Measurements from ENCODE around the gene TMPRSS6. TPM values are rescaled to one million over a fixed set of nuclear protein-coding genes. Genes with fewer than 3 reads are reported as not detected.
A peak's percentile ranks its signal among the peaks of the same experiment; 100 is the strongest.

The TMPRSS6 gene
- polyA plus RNA-seq, 3 donors = not detected

DNA sequence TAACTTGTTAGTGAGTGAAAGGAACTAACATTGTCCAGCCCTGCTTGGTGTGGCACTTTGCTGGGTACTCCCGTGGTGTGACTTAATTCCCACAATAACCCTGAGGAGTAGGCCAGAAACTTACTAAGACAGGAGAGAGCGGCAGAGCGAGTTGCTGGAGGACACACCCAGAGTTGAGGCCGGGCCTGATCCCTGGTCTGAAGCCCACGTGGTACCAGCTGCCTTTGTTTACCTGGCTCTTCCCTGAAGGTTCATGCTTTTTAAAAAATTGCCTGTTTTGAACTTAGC is 89.4 kb downstream of the TMPRSS6 start:
- Histone ChIP-seq H3K4me3 (replicated peaks in 1 of 3; ENCODE audit: low read depth in 2 of 3, low read length in 3 of 3) (peak overlapping the region; percentile 71 to 96 (median 90)), H3K27ac (ENCODE audit: low read depth in 1 of 2, low read length in 2 of 2) (peak overlapping the region; percentile 23 to 84), H3K9me3 (replicated peaks in 1 of 2; ENCODE audit: control insufficient read depth in 1 of 2, insufficient read depth in 1 of 2, low read length in 2 of 2) (no peaks in the 10 kb centered on the region), H4K20me1 (ENCODE audit: insufficient read depth, low read length) (peaks cover 28% of the 10 kb centered on the region), H3K36me3 (replicated peaks in 1 of 2; ENCODE audit: control insufficient read depth in 1 of 2, insufficient read depth in 2 of 2, low read length in 2 of 2) (peaks cover 8 to 20% of the 10 kb centered on the region in 2 donors), H2AFZ (ENCODE audit: insufficient read depth, low read depth, low read length, poor library complexity, severe bottlenecking) (peak overlapping the region; percentile 99), H3K4me2 (replicated peaks; ENCODE audit: extremely low read depth, low read length, poor library complexity, severe bottlenecking) (peak overlapping the region; percentile 97), H3K9ac (ENCODE audit: insufficient read depth, low read length, poor library complexity, severe bottlenecking) (peak overlapping the region; percentile 84), H3K4me1 (ENCODE audit: control insufficient read depth in 1 of 2, insufficient read depth in 2 of 2, low read length in 2 of 2) (peaks cover 24 to 29% of the 10 kb centered on the region in 2 donors), H3K27me3 (ENCODE audit: control insufficient read depth in 2 of 2, insufficient read depth in 2 of 2, low read length in 2 of 2) (no peaks in the 10 kb centered on the region), H3K79me2 (ENCODE audit: insufficient read depth, low read length) (peaks cover 34% of the 10 kb centered on the region)
- WGBS (ENCODE audit: insufficient coverage) = 0% methylated on average over 5 of the region's 5 CpGs
- Mint-ChIP-seq H3K9me3 (no peaks in the 10 kb centered on the region), H3K27me3 (ENCODE audit: low read depth in 3 of 3) (peaks cover 0 to 1% (median 1%) of the 10 kb centered on the region in 3 donors), H3K4me1 (peaks cover 41% of the 10 kb centered on the region), H3K4me3 (peak overlapping the region; percentile 92 to 95), H3K27ac (peak overlapping the region in 6 of 7 donors; percentile 66 to 95 (median 87)), H3K36me3 (peaks cover 13 to 27% of the 10 kb centered on the region in 2 donors)
- intact Hi-C loops (cut with micrococcal nuclease) = no loop called here
- TF ChIP-seq, protein P1, sequence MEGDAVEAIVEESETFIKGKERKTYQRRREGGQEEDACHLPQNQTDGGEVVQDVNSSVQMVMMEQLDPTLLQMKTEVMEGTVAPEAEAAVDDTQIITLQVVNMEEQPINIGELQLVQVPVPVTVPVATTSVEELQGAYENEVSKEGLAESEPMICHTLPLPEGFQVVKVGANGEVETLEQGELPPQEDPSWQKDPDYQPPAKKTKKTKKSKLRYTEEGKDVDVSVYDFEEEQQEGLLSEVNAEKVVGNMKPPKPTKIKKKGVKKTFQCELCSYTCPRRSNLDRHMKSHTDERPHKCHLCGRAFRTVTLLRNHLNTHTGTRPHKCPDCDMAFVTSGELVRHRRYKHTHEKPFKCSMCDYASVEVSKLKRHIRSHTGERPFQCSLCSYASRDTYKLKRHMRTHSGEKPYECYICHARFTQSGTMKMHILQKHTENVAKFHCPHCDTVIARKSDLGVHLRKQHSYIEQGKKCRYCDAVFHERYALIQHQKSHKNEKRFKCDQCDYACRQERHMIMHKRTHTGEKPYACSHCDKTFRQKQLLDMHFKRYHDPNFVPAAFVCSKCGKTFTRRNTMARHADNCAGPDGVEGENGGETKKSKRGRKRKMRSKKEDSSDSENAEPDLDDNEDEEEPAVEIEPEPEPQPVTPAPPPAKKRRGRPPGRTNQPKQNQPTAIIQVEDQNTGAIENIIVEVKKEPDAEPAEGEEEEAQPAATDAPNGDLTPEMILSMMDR (IDR thresholded peaks at IDR 0.05) = no peak
- DNase-seq = peak in 2 of 3 donors; percentile 19

DNA sequence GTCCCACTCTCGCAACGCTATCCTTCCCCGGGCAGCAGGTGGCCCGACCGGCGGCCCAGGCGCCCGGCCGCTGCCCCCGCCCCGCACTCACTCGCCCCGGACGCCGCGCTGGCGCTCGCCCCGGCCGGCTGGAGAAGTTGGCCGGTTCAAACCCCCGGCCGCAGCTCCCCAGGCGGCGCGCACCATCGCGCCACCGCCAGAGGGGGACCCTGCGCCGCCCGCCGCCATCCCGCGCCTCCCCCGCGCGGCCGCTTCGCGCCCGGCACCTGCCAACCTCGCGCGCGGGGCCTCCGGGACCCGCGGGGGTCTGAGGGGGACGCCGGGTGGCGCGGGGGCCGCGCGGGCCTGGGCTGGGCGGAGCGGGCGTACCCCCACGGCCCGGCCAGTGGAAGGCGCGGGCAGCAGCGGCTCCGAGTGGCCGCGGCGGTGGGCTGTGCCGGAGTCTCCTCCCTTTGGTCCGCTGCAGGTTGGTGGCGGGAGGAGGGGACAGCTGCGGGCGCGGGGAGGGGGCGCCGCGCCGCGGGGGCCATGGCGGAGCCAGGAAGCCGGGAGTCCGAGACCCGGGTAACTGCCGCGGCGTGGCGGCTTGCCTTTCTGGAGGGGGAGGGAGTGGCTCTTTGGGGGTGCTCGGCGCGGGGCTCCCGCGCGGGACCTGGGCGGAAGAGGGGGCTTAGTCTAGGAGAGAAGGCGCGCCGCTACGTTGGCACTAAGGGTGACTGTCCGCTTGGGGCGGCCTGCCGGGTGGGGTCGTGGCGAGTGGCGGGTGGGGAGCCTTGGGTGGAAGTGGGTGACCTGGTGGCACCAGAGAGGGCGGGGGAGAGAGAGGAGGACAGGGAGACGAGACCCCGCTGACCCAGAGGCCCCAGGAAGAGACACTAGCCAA is 90.0 kb downstream of the TMPRSS6 start, which contains the start of the genes MPST and TST:
TSS of gene MPST (plus strand) at position 434 of the 883 bp plus-strand sequence. CDS start at position 529, 95 bp downstream.
TSS of gene TST (minus strand) at position 139 of the 883 bp plus-strand sequence. CDS start 715 bp downstream, outside the sequence.
- peaks cover 2 to 14% of the 10 kb centered on the region in 2 donors for H3K36me3 ChIP-seq (replicated peaks in 1 of 2; ENCODE audit: control insufficient read depth in 1 of 2, insufficient read depth in 2 of 2, low read length in 2 of 2)
- Mint-ChIP-seq H3K4me1 (peaks cover 41% of the 10 kb centered on the region), H3K9me3 (no peaks in the 10 kb centered on the region), H3K27me3 (ENCODE audit: low read depth in 3 of 3) (peaks cover 0 to 3% (median 1%) of the 10 kb centered on the region in 3 donors), H3K36me3 (peaks cover 9 to 21% of the 10 kb centered on the region in 2 donors), H3K4me3 (peak within 1 kb of the TSS; percentile 92 to 95), H3K27ac (peak within 1 kb of the TSS; percentile 66 to 95 (median 87))
- TF ChIP-seq, protein P1 (IDR thresholded peaks at IDR 0.05) = no peak
- under 1% methylated on average over 93 of the region's 107 CpGs for WGBS (ENCODE audit: insufficient coverage)
- H3K27me3 ChIP-seq (ENCODE audit: control insufficient read depth in 2 of 2, insufficient read depth in 2 of 2, low read length in 2 of 2) = no peaks in the 10 kb centered on the region
- H3K9ac ChIP-seq (ENCODE audit: insufficient read depth, low read length, poor library complexity, severe bottlenecking) = peak within 1 kb of the TSS; percentile 84
- intact Hi-C loops (cut with micrococcal nuclease) = no loop called here
- H2AFZ ChIP-seq (ENCODE audit: insufficient read depth, low read depth, low read length, poor library complexity, severe bottlenecking) = peak within 1 kb of the TSS; percentile 99
- H3K4me3 ChIP-seq (replicated peaks in 1 of 3; ENCODE audit: low read depth in 2 of 3, low read length in 3 of 3) = peak within 1 kb of the TSS; percentile 76 to 96 (median 90)
- peaks cover 24 to 29% of the 10 kb centered on the region in 2 donors for H3K4me1 ChIP-seq (ENCODE audit: control insufficient read depth in 1 of 2, insufficient read depth in 2 of 2, low read length in 2 of 2)
- peak within 1 kb of the TSS; percentile 97 for H3K4me2 ChIP-seq (replicated peaks; ENCODE audit: extremely low read depth, low read length, poor library complexity, severe bottlenecking)
- peak; percentile 50 to 62 (median 56) for DNase-seq
- no peaks in the 10 kb centered on the region for H3K9me3 ChIP-seq (replicated peaks in 1 of 2; ENCODE audit: control insufficient read depth in 1 of 2, insufficient read depth in 1 of 2, low read length in 2 of 2)
- H3K27ac ChIP-seq (ENCODE audit: low read depth in 1 of 2, low read length in 2 of 2) = peak within 1 kb of the TSS; percentile 23 to 84
- H4K20me1 ChIP-seq (ENCODE audit: insufficient read depth, low read length) = peaks cover 28% of the 10 kb centered on the region
- peaks cover 34% of the 10 kb centered on the region for H3K79me2 ChIP-seq (ENCODE audit: insufficient read depth, low read length)

Data from CD14-positive monocyte (primary cell).